Adrenal gland (tissue), 12 donors: Measurements from ENCODE around the gene IL32. TPM values are rescaled to one million over a fixed set of nuclear protein-coding genes. Genes with fewer than 3 reads are reported as not detected.
A peak's percentile ranks its signal among the peaks of the same experiment; 100 is the strongest.

Experiments used
- DNase-seq, 7 donors: peaks; one replicate each; pipeline ENCODE4 v3.0.0-alpha.2; 2019 to 2020
- H3K27ac ChIP-seq, 5 donors: fragments of 200-600 bp; sonication (generic) in 4 of 5; 1 replicate in 3 of 5; 2 replicates in 2 of 5; pipeline versions ENCODE4 v1.5.1 to v1.8.0; 2016 to 2020; ENCODE audit warnings: mild to moderate bottlenecking in 1 of 5
- H3K27me3 ChIP-seq: fragments of 200-600 bp; 2 replicates; pipeline ENCODE4 v1.8.0; 2021
- H3K36me3 ChIP-seq, 2 donors: fragments of 200-600 bp; replicated peaks in 1 of 2; 1 replicate in 1 of 2; 2 replicates in 1 of 2; pipeline versions ENCODE4 v1.5.1 to v1.8.0; 2018 to 2022
- H3K4me1 ChIP-seq, 2 donors: fragments of 200-600 bp; replicated peaks in 1 of 2; 1 replicate in 1 of 2; 2 replicates in 1 of 2; pipeline versions ENCODE4 v1.5.1 to v1.8.0; 2018 to 2021
- H3K4me3 ChIP-seq, 4 donors: fragments of 200-600 bp; sonication (generic) in 3 of 4; one replicate each; pipeline ENCODE4 v1.5.1; 2016 to 2018
- H3K9me3 ChIP-seq, 3 donors: fragments of 200-600 bp; sonication (generic) in 1 of 3; replicated peaks in 1 of 3; 1 replicate in 2 of 3; 2 replicates in 1 of 3; pipeline versions ENCODE4 v1.5.1 to v1.8.0; 2016 to 2021
- POLR2A ChIP-seq, 2 donors: fragments of 450-650 bp; IDR thresholded peaks; one replicate each; pipeline ENCODE4 v1.6.1; 2017; ENCODE audit warnings: antibody characterized with exemption in 2 of 2, mild to moderate bottlenecking in 2 of 2, moderate library complexity in 1 of 2
- WGBS, 4 donors: extraction: QIAGEN DNeasy Blood & Tissue Kit in 2 of 4; methylation state at CpG; one replicate each; pipeline versions ENCODE4 v1.1.5 to v1.1.7; 2013 to 2017; 5-methylcytosine and 5-hydroxymethylcytosine counted together
- intact Hi-C, 2 donors: fragments of 100-400 bp; cut with DNase I; formaldehyde crosslinking; loops; one replicate each; pipeline versions ENCODE4 v1.14.1 to v1.15.0; 2022 to 2023
- polyA plus RNA-seq, 3 donors: library from polyadenylated mRNA; stranded (reverse); fragments of 200-250 nt in 2 of 3; fragments of 350-450 nt in 1 of 3; fragmentation: Illumina TruSeq in 1 of 3; extraction: RNeasy Lipid Tissue Mini Kit (QIAGEN cat#74804) in 1 of 3; gene quantifications; one replicate each; pipeline ENCODE4 v1.2.3, GENCODE V29; 2013 to 2014
- total RNA-seq, 9 donors: library from RNA; depleted of rRNA in 4 of 9; stranded (reverse); fragments of >200 nt in 4 of 9; fragments of 120-200 nt in 1 of 9; fragmentation: NEBNext Ultra II Directional in 1 of 9; extraction: Animal tissue kit (Norgen Biotek cat#: 25700) in 1 of 9; gene quantifications; one replicate each; pipeline versions ENCODE4 v1.1.0 to v1.2.4, GENCODE V29; 2013 to 2023
- TF ChIP-seq, protein P1 (sequence below), 6 experiments: fragments of 450-650 bp in 4 of 6; fragments of 200-600 bp in 2 of 6; sonication (generic) in 1 of 6; IDR thresholded peaks; 1 replicate in 5 of 6; 2 replicates in 1 of 6; pipeline versions ENCODE4 v1.5.1 to v1.8.0; 2016 to 2021; ENCODE audit warnings: antibody characterized with exemption in 6 of 6, mild to moderate bottlenecking in 2 of 6, moderate library complexity in 1 of 6
- donor health status: healthy with polysubstance abuse.
- donor health status: Bipolar disorder and iron deficiency.
- donor health status: DM: yes; HTN: yes; CAD: no.
- donor health status: DM: no; HTN: no; CAD: no.
- donor health status: DM: no; HTN: no; CAD: no.
- donor health status: DM: yes; HTN: yes; CAD: no.

Gene IL32
- total and polyA plus RNA-seq, 12 donors = 3.9 to 127 (median 23.1) TPM

DNA sequence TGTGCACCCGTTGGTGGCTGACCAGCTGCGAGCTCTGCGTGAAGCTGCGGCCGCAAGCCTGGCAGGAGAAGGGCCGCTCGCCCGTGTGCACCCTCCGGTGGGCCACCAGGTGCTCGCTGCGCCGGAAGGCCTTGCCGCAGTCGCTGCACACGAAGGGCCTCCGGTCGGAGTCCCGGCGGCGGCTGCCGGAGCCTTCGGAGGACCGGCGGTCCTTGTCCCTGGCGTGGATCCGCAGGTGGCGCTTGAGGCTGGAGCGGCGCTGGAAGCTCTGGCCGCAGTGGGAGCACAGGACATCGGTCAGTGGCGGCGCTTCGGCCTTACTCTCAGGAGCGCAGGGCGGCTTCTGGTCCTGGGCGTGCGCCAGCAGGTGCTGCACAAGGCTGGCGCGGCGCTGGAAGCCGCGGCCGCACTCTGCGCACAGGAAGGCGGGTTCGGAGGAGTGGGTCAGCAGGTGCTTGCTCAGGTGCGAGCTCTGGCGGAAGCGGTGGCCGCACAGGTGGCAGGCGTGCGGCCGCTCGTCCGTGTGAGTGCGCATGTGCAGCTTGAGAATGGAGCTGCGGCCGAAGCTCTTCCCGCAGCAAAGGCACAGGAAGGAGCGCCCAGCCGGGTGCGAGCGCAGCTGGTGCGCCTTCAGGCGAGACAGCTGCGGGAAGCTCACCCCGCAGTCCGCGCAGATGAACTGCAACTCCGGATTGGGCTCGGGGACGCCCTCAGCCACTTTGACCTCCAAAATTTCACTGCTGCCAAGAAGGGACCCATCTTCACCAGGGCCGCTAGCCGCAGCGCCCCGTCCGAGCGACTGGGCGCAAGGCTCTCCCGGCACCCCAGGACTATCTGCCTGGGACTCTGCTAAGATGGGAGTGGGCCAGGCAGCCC lies 24.5 kb downstream of the IL32 start:
- TF ChIP-seq POLR2A (IDR thresholded peaks at IDR 0.05) = no peak
- TF ChIP-seq, protein P1, sequence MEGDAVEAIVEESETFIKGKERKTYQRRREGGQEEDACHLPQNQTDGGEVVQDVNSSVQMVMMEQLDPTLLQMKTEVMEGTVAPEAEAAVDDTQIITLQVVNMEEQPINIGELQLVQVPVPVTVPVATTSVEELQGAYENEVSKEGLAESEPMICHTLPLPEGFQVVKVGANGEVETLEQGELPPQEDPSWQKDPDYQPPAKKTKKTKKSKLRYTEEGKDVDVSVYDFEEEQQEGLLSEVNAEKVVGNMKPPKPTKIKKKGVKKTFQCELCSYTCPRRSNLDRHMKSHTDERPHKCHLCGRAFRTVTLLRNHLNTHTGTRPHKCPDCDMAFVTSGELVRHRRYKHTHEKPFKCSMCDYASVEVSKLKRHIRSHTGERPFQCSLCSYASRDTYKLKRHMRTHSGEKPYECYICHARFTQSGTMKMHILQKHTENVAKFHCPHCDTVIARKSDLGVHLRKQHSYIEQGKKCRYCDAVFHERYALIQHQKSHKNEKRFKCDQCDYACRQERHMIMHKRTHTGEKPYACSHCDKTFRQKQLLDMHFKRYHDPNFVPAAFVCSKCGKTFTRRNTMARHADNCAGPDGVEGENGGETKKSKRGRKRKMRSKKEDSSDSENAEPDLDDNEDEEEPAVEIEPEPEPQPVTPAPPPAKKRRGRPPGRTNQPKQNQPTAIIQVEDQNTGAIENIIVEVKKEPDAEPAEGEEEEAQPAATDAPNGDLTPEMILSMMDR (IDR thresholded peaks at IDR 0.05) = no peak
- no peak for DNase-seq
- Histone ChIP-seq H3K9me3 (no peaks in the 10 kb centered on the region), H3K27ac (no peak overlapping the region), H3K27me3 (no peaks in the 10 kb centered on the region), H3K4me1 (peaks cover 0 to 4% of the 10 kb centered on the region in 2 donors), H3K4me3 (no peak overlapping the region), H3K36me3 (no peaks in the 10 kb centered on the region)
- WGBS, 4 donors = 93 to 95% (median 94%) methylated on average over 28 to 81 of the region's 81 CpGs
- intact Hi-C loops = no loop called here

DNA sequence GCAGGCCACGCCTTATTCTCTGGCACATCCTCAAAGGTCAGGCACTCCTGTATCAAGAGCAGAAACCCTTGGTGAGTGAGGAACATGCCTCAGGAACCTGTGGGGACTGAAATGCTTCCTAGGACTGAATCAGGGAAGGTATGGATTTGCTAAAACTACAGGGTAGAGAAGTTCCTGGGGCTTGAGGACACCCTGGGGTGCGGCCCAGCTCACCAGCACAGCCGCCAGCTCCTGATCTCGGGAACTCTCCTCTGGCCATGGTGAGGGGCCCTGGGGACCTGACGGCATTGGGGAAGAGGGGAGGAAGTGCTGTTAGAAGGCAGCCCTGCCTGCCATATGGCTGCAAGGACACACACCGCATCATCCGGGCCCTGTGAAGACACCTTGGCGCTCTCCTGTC lies 26.1 kb downstream of the IL32 start:
- Histone ChIP-seq H3K27ac (no peak overlapping the region), H3K4me3 (no peak overlapping the region), H3K4me1 (peaks cover 0 to 4% of the 10 kb centered on the region in 2 donors), H3K36me3 (no peaks in the 10 kb centered on the region), H3K27me3 (no peaks in the 10 kb centered on the region), H3K9me3 (no peaks in the 10 kb centered on the region)
- intact Hi-C loops = no loop called here
- WGBS, 4 donors = 59 to 89% (median 77%) methylated on average over 5 to 8 of the region's 8 CpGs
- TF ChIP-seq POLR2A (IDR thresholded peaks at IDR 0.05) = no peak
- TF ChIP-seq, protein P1 (IDR thresholded peaks at IDR 0.05) = no peak
- no peak for DNase-seq

DNA sequence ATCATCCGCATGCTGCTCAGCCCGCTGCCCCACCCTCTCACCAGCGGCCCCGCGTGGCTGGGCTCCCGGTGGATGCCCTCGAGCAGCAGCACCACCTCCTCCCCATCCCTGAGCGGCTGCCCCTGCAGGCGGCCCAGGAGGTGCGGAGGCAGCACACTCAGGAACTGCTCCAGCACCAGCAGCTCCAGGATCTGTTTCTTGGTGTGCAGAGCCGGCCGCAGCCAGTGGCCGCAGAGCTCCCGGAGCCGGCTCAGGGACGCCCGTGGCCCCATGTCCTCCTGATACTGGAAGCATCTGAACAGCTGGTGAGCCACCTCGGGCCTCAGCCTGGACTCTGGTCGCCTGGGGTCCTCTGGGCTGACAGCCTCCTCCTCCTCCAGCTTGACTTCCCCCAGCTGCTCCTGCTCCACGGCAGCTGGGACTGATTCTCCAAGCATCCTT lies 27.1 kb downstream of the IL32 start:
- Histone ChIP-seq H3K27me3 (no peaks in the 10 kb centered on the region), H3K4me1 (peaks cover 0 to under 1% of the 10 kb centered on the region in 2 donors), H3K4me3 (no peak overlapping the region), H3K9me3 (no peaks in the 10 kb centered on the region), H3K27ac (no peak overlapping the region), H3K36me3 (no peaks in the 10 kb centered on the region)
- intact Hi-C loops = no loop called here
- TF ChIP-seq, protein P1 (IDR thresholded peaks at IDR 0.05) = no peak
- TF ChIP-seq POLR2A (IDR thresholded peaks at IDR 0.05) = no peak
- no peak for DNase-seq
- WGBS, 4 donors = 57 to 70% (median 64%) methylated on average over 8 to 20 of the region's 20 CpGs

DNA sequence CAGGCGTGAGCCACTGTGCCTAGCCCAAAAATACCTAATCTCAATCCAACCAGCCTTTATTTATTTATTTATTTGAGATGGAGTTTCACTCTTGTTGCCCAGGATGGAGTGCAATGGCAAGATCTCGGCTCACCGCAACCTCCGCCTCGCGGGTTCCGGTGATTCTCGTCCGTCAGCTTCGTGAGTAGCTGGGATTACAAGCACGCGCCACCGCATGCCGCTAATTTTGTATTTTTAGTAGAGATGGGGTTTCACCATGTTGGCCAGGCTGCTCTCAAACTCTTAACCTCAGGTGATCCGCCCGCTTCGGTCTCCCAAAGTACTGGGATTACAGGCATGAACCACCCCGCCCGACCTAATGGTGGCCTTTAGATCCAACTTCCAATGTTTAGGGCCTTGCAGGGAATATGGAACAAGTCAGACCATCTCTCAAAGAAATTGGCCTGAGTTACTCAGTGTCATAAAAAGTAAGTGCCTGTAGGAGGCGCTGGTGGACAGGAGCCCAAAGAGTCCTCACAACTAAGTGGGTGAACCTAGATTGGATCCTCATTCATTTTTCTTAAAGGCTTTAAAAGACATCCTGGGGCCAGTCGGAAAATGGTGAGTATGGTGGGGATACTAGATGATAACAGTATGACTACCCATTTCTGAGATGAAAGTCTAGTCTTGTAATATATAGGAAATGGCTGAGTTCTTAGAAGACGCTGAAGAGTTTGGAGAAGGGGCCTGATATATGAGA lies 29.0 kb downstream of the IL32 start:
- no peaks in the 10 kb centered on the region for H3K36me3 ChIP-seq
- H3K27me3 ChIP-seq = no peaks in the 10 kb centered on the region
- no peak overlapping the region for H3K4me3 ChIP-seq
- intact Hi-C loops = no loop called here
- no peak overlapping the region for H3K27ac ChIP-seq
- peak in 4 of 7 donors; percentile 64 to 76 (median 73) for DNase-seq
- TF ChIP-seq, protein P1 (IDR thresholded peaks at IDR 0.05) = peak; percentile 57 to 73 (median 64)
- no peak for TF ChIP-seq POLR2A (IDR thresholded peaks at IDR 0.05)
- 75 to 85% (median 81%) methylated on average over 21 to 22 of the region's 22 CpGs for WGBS, 4 donors
- H3K4me1 ChIP-seq = peaks cover 0 to 1% of the 10 kb centered on the region in 2 donors
- H3K9me3 ChIP-seq = no peaks in the 10 kb centered on the region
